Stimulated activated CD4-positive, alpha-beta T cell treated with anti-CD3 and anti-CD28 coated beads, Interleukin-4, amount 100 ng/mL, for 48 hours (primary cell): ENCODE results near the gene INF2.

Experiments used
- DNase-seq, 2 donors: peaks; one replicate each; pipeline ENCODE4 v3.0.0-alpha.2; 2020; ENCODE audit warnings: low read depth in 2 of 2

Gene INF2

DNA sequence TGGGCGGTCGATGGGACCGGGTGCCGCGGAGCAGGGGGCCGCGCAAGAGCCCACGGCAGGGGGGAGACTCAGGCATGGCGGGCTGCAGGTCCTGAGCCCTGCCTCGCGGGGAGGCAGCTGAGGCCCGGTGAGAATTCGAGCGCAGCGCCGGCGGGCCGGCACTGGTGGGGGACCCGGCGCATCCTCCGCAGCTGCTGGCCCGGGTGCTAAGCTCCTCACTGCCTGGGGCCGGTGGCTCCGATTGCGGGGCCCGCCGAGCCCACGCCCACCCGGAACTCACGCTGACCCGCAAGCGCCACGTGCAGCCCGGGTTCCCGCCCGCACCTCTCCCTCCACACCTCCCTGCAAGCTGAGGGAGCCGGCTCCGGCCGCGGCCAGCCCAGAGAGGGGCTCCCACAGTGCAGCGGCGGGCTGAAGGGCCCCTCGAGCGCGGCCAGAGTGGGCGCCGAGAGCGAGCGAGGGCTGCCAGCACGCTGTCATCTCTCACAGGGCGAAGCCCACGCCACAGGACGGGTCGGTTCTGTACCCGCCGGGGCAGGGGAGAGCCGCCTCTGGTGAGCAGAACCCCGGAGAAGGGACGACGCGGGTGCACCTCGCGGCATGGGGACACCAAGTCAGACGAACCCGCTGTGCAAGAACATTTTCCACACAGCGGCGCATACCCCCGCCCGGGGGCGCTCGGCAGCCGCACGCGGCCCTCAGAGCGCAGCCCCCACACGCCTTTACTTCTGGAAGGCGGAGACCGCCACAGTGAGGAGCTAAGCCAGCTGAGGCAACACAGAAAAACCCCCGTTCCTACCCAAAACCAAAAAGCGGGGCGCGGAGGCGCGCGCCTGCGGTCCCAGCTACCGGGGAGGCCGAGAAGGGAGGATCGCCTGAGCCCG lies 62.4 kb downstream of the INF2 start:
- no peak for DNase-seq

DNA sequence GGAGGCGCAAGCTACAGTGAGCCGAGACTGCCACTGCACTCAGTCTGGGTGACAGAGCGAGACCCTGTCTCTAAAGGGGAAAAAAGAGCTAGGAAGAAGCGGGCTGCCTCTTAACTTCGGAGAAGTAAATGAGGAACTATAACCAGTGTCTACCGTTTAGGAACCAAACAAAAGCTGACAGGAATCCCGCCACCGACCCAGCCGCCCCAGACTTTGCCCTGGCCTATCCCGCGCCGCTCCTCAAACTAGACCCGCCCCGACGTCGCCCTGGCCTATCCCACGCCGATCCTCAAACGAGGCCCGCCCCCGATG lies 63.0 kb downstream of the INF2 start:
- no peak for DNase-seq

DNA sequence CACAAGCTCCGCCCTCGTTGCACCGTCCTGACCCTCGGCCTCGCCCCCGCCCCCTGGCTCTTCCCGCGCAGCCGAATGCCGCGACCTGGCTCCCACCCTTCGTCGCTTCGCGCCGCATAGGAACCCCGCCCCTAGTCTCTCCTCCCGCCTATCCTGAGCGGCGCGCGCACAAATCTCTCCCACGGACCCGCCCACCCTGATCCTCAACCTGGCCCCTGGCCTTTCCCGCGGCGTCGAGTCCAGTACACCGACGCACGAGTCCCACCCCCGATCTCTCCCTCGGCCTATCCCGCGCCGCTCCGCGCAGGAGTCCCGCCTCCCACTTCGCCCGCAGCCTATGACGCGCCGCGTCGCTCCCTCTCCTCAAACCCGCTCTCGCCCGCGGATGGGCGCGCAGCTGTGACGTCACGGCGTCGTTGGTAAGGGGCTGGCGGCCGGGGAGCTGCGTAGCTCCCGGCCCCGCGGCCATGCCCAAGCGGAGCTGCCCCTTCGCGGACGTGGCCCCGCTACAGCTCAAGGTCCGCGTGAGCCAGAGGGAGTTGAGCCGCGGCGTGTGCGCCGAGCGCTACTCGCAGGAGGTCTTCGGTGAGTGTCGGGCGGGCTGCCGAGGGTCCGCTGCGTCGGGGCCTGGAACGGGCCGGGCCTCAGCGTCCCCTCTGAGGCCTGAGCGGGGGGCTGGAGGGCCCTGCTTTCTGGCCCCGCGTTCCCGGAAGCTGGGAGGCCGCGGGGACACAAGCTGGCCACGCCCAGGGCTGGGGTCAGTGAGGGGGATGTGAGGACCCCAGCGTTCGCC lies 63.5 kb downstream of the INF2 start, which contains the start of gene SIVA1:
TSS of gene SIVA1 (plus strand) at position 413 of the 793 bp plus-strand sequence. CDS start at position 468, 55 bp downstream.
- peak; percentile 100 for DNase-seq

DNA sequence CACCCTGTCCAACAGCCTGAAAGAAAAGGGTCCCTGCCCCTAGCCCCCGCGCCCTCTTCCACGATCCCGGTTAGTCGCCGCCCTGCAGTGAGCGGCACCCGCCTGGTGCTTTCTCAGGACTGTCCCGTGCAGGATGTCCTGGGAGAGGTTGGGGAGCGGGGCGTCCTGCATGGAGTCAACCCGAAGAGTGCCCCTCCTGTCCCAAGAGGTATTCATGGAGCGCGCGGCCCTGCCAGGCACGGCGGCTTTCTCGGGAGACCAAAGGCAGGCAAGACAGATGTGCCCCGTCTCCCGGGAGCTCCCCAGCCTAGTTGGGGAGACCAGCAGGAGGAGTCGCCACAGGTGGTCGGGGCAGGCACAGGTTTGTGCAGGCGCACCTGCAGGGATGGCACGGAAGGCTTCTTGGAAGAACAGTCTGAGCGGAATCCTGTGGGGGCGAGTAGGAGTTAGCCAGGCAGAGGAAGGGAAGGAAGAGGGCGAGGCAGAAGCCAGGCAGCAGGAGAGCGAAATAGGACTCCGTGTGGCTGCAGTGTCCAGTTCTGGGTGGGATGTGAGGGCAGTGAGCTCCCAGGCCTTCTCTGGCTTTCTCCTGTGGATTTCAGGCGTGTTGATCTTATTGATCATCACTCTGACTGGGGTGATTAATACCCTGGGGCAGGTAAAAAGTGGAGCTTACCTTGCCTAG lies 64.3 kb downstream of the INF2 start:
- DNase-seq: no peak

DNA sequence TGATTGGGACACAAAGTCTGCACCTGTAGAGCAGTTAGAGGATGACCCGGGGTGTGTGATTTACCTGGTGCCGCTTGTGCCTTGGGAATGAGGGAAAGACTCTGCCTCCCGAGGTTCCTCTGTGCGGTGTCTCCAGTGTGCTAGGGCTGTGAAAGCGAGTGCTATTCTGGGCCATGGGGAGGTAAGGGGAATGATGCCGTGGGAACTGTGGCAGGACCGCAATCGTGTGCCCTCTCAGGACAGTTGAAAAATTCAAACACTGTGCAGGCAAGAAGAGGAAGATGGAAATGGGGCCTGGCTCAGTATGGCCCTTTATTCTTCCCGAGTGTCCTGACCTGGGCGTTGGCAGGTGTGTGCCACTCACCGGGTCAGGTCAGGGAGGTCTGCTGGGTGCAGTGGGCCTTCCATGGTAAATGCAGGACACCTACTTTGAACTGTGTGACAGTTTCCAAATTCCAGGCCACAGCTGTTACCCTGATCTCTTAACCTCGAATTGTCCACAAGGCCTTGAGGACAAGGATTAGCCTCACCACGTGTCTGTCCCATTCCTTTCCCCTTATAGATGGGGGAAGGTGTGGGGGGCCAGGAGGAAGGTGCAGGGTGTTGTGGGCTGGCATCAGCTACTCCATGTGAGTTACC lies 64.9 kb downstream of the INF2 start:
- no peak for DNase-seq

DNA sequence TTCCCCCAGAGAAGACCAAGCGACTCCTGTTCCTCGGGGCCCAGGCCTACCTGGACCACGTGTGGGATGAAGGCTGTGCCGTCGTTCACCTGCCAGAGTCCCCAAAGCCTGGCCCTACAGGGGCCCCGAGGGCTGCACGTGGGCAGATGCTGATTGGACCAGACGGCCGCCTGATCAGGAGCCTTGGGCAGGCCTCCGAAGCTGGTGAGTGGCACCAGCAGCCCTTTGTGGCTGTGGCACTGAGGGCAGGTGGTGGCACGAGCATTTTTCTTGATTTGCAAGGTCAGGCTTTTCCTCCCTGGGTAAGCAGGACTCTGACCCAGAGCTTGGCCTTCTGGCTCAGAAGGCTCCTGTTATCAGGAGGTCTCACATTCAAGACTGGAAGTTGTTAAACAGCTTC lies 66.2 kb downstream of the INF2 start:
- no peak for DNase-seq

DNA sequence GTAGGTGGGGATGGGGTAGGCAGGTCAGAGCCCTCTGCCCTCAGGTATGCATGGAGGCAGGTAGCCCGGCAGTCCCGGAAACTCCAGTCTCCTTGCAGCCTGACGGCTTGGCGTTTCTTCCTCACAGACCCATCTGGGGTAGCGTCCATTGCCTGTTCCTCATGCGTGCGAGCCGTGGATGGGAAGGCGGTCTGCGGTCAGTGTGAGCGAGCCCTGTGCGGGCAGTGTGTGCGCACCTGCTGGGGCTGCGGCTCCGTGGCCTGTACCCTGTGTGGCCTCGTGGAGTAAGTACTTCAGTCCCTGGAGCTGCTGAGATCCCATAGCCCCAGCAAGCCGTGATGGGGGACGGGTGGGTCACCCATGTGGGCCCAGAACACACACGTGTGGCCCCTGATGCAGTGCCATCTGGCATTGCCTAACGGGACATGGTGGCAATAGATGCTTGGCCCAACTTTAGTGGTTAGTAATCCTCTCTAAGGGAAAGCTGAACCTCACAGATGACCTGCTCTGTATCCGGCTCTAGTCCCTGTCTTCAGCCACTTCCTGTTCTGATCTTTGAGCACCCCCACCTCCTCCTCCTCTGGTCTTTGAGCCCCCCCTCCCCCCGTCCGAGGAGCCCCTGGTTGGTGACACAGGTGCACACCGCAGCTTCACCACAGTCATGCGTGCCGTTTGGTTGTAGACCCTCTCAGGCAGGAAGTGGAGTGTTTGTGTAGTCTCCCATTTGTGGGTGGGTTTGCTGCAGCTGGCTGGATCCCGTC lies 67.2 kb downstream of the INF2 start:
- DNase-seq: no peak

DNA sequence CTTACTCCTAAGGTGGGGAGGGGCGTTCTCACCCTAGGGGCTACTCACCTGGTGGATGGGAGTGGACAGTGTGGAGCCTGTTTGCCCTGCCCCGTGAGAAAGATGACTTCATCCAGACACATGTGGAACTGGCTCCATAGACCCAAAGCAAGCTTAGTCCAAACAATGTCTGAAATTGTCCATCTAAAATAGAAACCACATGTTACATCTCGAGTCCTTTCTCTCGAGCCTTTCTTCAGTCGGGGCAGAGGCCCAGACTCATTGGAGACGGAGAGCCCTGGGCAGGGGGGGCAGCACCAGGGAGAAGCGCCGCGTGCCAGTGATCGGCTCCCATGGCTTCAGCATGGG lies 67.8 kb downstream of the INF2 start:
- no peak for DNase-seq

DNA sequence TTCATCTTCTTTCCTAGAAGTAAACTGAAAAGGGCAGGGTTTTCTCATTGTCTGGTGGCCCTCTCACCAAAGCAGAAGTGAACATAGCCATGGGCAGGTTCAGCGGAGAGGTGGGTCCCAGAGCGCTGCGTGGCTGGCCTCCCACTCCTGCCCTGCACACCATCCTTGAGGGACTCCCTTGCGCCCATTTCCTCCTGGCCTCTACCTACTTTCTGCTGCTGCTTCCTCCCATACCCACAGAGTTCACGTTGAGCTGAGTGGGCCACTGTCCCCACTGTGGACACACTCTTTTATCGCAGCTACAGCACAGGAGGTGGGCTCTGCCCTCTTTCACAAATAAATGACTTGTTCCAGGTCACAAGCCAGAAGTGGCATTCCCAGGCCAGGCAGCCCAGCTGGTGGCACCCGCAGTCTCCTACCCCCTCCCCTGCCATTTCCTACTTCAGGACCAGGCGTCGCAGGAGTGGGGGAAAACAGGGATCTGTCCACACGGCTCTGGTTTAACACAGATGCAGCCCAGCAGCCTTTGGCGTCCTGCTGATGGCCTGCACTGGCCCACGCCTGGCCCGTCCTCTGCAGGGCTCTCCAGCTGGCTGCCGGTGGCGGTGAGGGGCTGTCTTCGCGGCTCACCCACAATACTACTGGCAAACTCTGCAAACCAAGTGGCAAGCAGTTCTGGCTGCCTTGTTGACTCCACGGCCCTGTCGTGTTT lies 68.4 kb downstream of the INF2 start:
- no peak for DNase-seq

DNA sequence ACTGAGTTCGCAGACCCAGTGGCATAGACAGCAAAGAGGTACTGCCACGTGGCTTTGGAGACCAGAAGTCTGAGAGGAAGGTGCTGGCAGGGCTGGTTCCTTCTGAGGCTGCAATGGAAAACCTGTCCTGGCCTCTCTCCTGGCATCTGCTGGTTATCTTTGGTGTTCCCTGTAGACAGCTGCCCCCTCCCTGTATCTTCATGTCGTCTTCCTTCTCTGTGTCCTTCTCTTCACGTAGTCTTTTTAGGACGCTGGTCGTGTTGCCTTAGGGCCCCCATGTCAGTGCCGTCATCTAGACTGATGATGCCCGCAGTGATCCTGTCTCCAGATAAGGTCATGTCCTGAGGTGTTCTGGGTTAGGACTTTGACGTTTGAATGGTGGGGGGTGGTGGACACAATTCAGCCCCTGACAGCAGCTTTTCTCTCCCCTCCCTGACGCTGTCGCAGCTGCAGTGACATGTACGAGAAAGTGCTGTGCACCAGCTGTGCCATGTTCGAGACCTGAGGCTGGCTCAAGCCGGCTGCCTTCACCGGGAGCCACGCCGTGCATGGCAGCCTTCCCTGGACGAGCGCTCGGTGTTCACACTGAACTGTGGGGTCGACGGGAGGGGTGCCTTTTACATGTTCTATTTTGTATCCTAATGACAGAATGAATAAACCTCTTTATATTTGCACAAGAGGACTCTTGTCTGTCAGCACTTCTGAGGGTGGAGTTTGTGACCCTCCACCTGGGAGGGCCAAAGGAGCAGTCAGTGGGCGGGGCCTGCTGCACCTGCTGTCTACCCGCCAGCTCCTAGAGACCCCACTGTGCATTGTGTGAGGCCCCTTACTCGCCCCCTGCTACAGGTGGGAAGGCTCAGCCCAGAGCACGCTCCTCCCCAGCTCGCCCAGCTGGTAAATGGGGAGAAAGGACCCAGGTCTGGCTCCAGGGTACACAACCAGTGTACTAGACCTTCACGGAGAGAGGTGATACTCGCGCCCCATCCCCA lies 69.9 kb downstream of the INF2 start:
- DNase-seq: no peak

DNA sequence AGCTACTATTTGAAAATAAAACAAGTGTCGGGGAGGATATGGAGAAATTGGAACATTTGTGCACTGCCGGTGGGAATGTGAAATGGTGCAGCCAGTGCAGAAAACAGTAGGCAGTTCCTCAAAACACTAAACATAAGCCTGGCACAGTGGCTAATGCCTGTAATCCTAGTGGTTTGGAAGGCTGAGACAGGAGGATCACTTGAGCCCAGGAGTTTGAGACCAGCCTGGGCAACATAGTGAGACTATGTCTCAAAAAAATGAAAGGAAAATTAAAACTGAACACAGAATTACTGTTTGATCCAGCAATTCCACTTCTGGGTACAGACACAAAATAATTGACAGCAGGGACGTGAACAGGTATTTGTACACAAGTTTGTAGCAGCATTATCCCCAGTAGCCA lies 76.1 kb downstream of the INF2 start:
- DNase-seq: no peak

DNA sequence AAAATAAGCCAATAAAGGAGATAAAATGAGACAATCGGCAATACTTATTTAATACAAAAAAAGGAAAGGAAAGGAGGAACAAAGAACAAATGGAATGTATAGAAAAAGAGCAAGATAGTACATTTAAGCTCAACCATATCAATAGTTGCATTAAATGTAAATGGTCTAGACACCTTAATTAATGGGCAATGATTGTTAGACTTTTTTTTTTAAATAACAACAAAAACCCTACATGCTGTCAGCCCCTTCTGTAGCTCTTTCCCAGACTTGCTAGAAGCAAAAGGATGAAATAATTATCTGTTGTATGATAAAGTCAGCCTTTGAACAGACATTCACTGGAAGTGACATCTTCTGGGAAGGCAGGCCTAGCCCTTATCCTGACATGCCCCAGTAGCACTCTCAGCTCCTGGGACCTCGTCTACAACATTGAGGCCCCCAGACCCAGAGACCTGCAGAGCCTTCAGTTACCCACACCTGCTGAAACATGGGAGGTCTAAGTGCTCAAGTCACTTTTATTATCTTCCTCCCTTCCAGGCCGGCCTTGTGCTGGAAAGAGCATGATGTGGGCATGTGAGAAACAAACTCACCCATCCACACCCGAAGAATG lies 76.9 kb downstream of the INF2 start:
- DNase-seq: no peak

DNA sequence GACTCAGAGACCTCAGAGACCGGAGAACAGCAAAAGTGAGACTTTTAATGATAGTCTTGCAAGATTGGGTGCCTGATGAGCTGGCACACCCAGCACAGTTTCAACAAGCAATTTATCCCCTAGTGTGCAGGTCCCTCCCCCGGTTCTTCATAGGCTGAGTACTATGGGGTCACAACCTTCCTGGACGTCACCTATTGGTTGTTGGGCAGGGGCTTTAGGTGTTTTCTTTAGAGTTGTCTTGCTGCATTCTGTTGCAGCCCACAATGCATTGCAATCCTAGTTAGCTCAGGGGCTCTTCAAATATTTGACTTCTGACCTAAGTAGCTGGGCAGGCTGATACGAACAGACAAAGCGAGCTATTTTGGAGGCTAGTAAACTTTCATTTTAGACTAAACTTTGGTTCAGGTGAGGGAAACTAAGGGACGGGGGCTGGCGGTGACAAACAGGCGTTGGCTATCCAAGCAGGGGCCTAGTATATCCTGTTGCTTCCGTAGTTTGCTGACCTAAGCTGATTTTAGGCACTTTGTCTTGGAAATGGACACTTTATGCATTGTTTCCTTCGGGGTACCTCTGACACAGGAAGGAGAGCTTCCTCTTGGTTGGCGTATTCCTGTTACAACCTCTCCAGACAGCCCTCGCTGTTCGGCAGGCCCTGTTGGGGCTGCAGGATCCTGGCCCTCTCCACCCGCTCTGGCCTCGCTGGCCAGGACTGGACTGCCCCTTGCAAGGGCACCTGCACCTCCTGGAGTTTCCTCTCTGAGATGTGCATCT lies 77.6 kb downstream of the INF2 start:
- DNase-seq: no peak

DNA sequence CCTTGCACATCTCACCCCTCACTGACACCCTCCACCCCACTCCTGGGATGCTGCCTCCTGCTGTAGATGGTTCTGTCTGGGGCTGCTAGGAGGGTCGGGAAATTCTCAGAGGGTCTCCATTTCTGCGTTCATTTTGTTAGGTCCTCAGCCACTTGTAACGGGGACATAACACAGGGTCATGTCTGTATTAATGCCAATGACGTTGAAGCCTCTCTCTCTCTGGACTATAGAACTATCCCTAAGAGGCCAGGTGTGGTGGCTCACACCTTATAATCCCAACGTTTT lies 78.2 kb downstream of the INF2 start:
- DNase-seq: no peak

DNA sequence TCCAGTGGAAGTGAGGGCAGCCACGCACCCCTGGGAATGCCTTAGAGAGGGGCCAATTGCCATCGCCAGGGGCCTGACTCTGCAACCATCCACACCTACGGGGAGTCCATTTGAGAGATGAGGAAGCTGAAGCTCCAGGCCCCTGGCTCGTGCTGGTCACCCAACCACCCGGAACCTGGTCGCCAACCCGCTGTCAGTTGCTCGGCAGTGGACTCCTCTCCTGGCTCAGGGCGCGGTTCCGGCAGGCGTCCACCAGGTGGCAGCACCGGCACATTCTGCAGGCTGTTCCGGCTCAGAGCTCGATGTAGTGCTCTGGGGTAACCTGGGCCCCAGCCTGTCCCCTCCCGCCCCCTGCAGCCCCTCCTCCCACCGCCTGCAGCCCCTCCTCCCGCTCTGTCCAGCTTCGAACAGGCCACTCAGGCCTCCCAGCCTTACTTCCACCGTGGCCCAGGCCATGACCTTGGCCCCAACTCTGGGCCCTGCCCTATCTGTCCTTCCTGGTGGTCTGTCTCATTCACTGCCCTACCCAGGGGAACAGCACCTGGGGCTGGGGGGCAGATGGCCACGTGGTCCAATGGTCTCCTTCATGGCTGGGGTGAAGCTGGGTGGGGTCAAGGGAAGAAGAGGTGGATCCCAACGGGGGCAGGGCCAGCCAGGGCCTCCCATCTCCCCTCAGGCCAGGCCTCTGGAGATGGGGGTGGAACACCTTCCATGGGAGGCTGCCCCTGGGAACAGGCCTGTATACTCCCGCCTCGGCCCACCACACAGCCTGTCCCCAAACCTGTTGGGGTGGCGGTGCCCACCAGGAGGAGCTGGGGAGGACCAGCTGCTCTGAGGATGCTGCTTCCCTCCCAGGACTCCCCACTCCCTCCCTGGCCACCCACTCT lies 79.3 kb downstream of the INF2 start:
- DNase-seq: peak; percentile 82 to 96

DNA sequence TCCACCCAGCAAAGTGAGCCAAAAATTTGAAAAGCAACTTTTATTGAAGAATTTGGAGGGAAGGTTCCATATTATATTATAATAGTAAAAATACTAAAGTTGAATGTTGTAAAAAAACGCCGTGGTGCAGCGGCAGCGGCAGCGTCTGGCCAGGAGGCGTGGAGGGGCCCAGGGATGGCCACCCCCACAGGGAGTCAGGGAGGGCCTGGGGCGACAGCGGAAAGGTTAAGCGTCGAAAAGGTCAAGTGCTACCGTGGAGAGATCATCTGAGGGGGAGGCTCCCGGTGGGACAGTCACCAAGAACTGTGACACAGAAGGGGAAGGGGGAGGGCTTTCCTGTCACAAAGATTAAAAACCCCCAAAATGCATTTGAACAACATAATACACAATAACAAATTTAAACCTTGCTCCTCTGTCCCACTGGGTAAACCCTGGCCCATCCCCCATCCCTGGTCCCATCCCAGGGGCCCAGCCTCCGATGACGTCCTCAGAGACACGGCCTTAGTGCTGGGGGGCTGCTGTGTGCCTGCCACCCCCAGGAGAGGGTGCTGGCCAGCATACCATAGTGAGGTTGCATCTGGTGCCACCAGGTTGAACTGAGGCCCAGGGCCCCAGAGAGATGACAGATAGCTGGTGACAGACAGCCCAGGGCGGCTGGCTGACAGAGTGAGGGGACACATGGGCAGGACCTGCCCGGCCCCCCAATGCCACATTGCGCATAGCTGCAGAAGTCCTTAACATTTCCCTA lies 80.1 kb downstream of the INF2 start:
- no peak for DNase-seq

DNA sequence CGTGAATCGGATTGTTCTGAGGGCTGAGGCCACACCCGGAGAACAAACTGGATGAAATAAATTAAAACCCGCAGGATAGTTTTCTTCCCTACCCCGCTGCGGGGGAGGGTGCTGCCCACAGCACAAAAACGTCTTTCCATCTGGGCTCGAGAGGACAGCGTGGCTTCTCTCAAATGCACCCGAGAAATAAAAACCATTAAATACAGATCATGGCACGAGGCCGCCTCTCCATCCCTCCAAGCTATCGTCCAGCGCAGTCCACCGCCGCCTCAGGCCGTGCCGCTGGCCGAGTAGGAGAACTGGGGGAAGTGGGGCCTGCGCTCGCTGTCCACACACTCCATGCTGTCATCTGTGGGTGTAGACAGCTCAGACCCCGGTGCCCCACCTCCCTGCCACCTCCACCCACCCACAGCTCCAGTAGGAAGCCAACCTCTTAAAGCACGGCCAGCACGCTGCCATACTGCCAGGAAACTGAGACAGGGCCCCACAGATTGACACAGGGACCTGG lies 80.7 kb downstream of the INF2 start:
- DNase-seq: no peak
